K562 (cell line): ENCODE measurements around the gene DDC. TPM values are rescaled to one million over a fixed set of nuclear protein-coding genes. Genes with fewer than 3 reads are reported as not detected.
A peak's percentile ranks its signal among the peaks of the same experiment; 100 is the strongest.

Source experiments
- FOSL1 ChIP-seq: fragments of 200-800 bp; sonication (Bioruptor generic); conservative IDR thresholded peaks from 2 replicates; pipeline ENCODE4 v1.6.1; 2016; ENCODE audit warnings: missing genetic modification characterization, missing compliant biosample characterization
- HMBOX1 ChIP-seq: sonication (generic); IDR thresholded peaks from 2 replicates; pipeline ENCODE4 v1.6.1; 2016
- KLF1 ChIP-seq: fragments of 450-650 bp; IDR thresholded peaks from 2 replicates; pipeline ENCODE4 v1.6.1; 2016; ENCODE audit warnings: missing genetic modification characterization, missing compliant biosample characterization
- NEUROD1 ChIP-seq: fragments of 150-350 bp; IDR thresholded peaks from 2 replicates; pipeline ENCODE4 v1.6.1; 2014; ENCODE audit warnings: borderline replicate concordance, low read length, low read depth; ENCODE audit not compliant: partially characterized antibody
- NRF1 ChIP-seq, 2 experiments: fragments of 450-650 bp; IDR thresholded peaks in 1 of 2; conservative IDR thresholded peaks in 1 of 2; 2 replicates each; pipeline ENCODE4 v1.6.1; 2014; ENCODE audit warnings: mild to moderate bottlenecking in 2 of 2
- POLR3G ChIP-seq: IDR thresholded peaks from 2 replicates; pipeline ENCODE4 v1.6.1; 2011; ENCODE audit not compliant: insufficient read length, insufficient replicate concordance; ENCODE audit errors: extremely low read depth
- PPARD ChIP-seq: fragments of 250-450 bp; sonication (Bioruptor Pico); IDR thresholded peaks from 2 replicates; pipeline ENCODE4 v1.8.0; 2022; ENCODE audit warnings: inconsistent platforms, mild to moderate bottlenecking, moderate library complexity
- SPI1 ChIP-seq: IDR thresholded peaks from 2 replicates; pipeline ENCODE4 v1.6.1; 2011; ENCODE audit warnings: low read depth, low read length, control low read depth, borderline replicate concordance
- THAP7 ChIP-seq: fragments of 250-450 bp; sonication (Bioruptor Pico); IDR thresholded peaks from 2 replicates; pipeline ENCODE4 v1.5.0; 2021
- ZBTB26 ChIP-seq: fragments of 450-650 bp; formaldehyde crosslinking; IDR thresholded peaks from 2 replicates; pipeline ENCODE4 v1.4.0; 2022; ENCODE audit warnings: missing genetic modification characterization
- ZBTB40 ChIP-seq, 2 experiments: fragments of 450-650 bp in 1 of 2; sonication (generic) in 1 of 2; formaldehyde crosslinking in 1 of 2; IDR thresholded peaks; 2 replicates each; pipeline versions ENCODE4 v1.7.1 to v1.9.0; 2016 to 2022; ENCODE audit warnings: inconsistent platforms in 1 of 2, mild to moderate bottlenecking in 1 of 2, missing genetic modification reagents in 1 of 2
- ZBTB8A ChIP-seq: fragments of 450-650 bp; IDR thresholded peaks from 2 replicates; pipeline ENCODE4 v1.6.1; 2018; ENCODE audit warnings: mild to moderate bottlenecking, moderate library complexity; ENCODE audit not compliant: partially characterized antibody
- ZNF140 ChIP-seq: fragments of 250-450 bp; sonication (Bioruptor Pico); IDR thresholded peaks from 2 replicates; pipeline ENCODE4 v1.8.0; 2021; ENCODE audit warnings: moderate library complexity, mild to moderate bottlenecking, inconsistent platforms
- ZNF444 ChIP-seq: fragments of 250-450 bp; sonication (Bioruptor Pico); IDR thresholded peaks from 2 replicates; pipeline ENCODE4 v1.4.0; 2020; ENCODE audit warnings: mild to moderate bottlenecking, moderate library complexity
- ZNF764 ChIP-seq: fragments of 250-450 bp; sonication (Bioruptor Pico); IDR thresholded peaks from 2 replicates; pipeline ENCODE4 v1.4.0; 2020; ENCODE audit warnings: low read depth, mild to moderate bottlenecking, moderate library complexity
- ZNF778 ChIP-seq: fragments of 450-650 bp; formaldehyde crosslinking; IDR thresholded peaks from 2 replicates; pipeline ENCODE4 v1.4.0; 2020; ENCODE audit warnings: mild to moderate bottlenecking, moderate library complexity
- polyA plus RNA-seq, 8 experiments: library from polyadenylated mRNA; depleted of rRNA in 4 of 8; stranded (reverse) in 5 of 8; unstranded in 3 of 8; fragments of >200 nt; fragmentation: Nextera tagmentation in 2 of 8; fragmentation: Illumina TruSeq in 1 of 8; extraction: Ambion mirVana in 2 of 8; extraction: Trizol in 1 of 8; gene quantifications; 2 replicates each; pipeline versions ENCODE4 v1.2.1 to v1.2.3, GENCODE V29; 2011 to 2014; ENCODE audit warnings: inconsistent platforms in 1 of 8, missing spikeins in 1 of 8
- total RNA-seq, 7 experiments: library from RNA; depleted of rRNA in 6 of 7; stranded (reverse); fragments of >200 nt in 6 of 7; fragmentation: Illumina TruSeq in 2 of 7; extraction: Trizol in 2 of 7; gene quantifications; 2 replicates each; pipeline versions ENCODE4 v1.2.1 to v1.2.3, GENCODE V29; 2011 to 2021; ENCODE audit warnings: low replicate concordance in 1 of 7

DDC gene
- total and polyA plus RNA-seq, 9 of the 15 experiments (the other 6 are each of a cell fraction or from before 2014, with no cell fraction given), result not detected

- TF ChIP-seq ZNF444 (CRISPR knock-in tag) (no peak), ZBTB26 (CRISPR knock-in tag) (no peak), KLF1 (peak; percentile 94), SPI1 (no peak), FOSL1 (tag) (peak; percentile 100), NEUROD1 (peak; percentile 37), NRF1 (conservative IDR thresholded peaks at IDR 0.05 in 1 of 2, IDR thresholded peaks at IDR 0.05 in 1 of 2) (peak; percentile 36 to 56; a peak in 3 of 4 replicates), HMBOX1 (no peak), ZBTB8A (no peak), ZNF764 (CRISPR knock-in tag) (no peak), POLR3G (no peak), ZBTB40 (IDR thresholded peaks at IDR 0.05) (no peak), ZBTB40 (CRISPR knock-in tag; IDR thresholded peaks at IDR 0.05) (no peak), PPARD (no peak), ZNF778 (CRISPR knock-in tag) (no peak), ZNF140 (CRISPR knock-in tag) (no peak), THAP7 (CRISPR knock-in tag) (no peak)
These were observed 30.4 kb downstream of the DDC start (continued) for GRCh38 chr7:50534690-50535290.
